ENCODE results near the gene DELE1.

Gene DELE1

DNA sequence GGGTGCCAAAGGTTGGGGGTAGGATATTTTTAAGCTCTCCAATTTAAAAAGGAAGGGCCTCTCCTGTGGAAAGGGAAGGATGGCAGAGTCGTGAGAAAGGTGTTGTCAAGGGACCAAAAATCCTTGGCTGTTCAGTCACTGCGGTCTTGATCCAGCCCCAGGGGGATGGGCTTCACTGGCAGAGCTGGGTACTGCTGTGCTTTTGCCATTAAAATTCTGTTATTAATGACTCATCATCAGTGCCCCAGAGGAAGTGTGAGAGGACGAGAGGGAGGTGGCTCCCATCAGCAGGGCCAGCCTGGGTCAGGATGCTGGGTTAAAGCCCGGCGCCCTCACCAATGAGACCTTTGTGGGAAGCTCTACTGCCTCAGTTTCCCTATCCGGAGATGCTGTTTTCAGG is 17.6 kb downstream of the DELE1 start:
- CTCF ChIA-PET, result interaction anchor here (0.8 to 3.5 kb wide), 2 partner anchors 19 to 24 kb away, joined by 3 to 21 read pairs; no protein-coding TSS in a partner anchor
- H3K27ac ChIP-seq, result peak overlapping the region; percentile 51
- POLR2A ChIA-PET (ENCODE audit: low non-redundant PET), result interaction anchor here (0.6 kb wide), 1 partner anchor 52 kb away, joined by 3 read pairs; no protein-coding TSS in a partner anchor
- TF ChIP-seq, protein P1, sequence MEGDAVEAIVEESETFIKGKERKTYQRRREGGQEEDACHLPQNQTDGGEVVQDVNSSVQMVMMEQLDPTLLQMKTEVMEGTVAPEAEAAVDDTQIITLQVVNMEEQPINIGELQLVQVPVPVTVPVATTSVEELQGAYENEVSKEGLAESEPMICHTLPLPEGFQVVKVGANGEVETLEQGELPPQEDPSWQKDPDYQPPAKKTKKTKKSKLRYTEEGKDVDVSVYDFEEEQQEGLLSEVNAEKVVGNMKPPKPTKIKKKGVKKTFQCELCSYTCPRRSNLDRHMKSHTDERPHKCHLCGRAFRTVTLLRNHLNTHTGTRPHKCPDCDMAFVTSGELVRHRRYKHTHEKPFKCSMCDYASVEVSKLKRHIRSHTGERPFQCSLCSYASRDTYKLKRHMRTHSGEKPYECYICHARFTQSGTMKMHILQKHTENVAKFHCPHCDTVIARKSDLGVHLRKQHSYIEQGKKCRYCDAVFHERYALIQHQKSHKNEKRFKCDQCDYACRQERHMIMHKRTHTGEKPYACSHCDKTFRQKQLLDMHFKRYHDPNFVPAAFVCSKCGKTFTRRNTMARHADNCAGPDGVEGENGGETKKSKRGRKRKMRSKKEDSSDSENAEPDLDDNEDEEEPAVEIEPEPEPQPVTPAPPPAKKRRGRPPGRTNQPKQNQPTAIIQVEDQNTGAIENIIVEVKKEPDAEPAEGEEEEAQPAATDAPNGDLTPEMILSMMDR (conservative IDR thresholded peaks at IDR 0.05; ENCODE audit: low read depth), result no peak
- DNase-seq (ENCODE audit: low spot score), result peak; percentile 62

DNA sequence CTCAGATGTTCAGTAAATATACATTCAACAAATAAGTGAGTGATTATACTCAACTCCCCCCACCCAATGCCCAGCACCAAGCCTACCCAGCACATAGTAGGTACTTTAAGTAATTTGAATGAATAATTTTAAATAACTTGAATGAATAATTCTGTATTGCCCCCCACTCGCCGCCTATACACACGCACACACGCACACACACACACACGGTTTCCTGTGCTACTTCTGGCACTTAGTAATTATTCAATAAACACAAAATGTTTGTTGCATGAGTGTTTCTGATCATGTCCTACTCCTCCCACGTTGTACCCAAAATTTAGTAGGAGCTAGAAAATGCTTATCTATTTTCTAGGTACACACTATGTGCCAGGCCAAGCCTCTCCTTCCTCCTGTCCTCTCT is 18.1 kb downstream of the DELE1 start:
- CTCF ChIA-PET, result interaction anchor here (0.7 to 3.5 kb wide), 3 partner anchors 19 to 52 kb away, joined by 3 to 21 read pairs (median 4); partner anchors contain the start of gene RNF14
- TF ChIP-seq, protein P1 (conservative IDR thresholded peaks at IDR 0.05; ENCODE audit: low read depth), result no peak
- H3K27ac ChIP-seq, result no peak overlapping the region
- POLR2A ChIA-PET (ENCODE audit: low non-redundant PET), result interaction anchor here (0.6 kb wide), 1 partner anchor 52 kb away, joined by 3 read pairs; no protein-coding TSS in a partner anchor
- no peak for DNase-seq (ENCODE audit: low spot score)

DNA sequence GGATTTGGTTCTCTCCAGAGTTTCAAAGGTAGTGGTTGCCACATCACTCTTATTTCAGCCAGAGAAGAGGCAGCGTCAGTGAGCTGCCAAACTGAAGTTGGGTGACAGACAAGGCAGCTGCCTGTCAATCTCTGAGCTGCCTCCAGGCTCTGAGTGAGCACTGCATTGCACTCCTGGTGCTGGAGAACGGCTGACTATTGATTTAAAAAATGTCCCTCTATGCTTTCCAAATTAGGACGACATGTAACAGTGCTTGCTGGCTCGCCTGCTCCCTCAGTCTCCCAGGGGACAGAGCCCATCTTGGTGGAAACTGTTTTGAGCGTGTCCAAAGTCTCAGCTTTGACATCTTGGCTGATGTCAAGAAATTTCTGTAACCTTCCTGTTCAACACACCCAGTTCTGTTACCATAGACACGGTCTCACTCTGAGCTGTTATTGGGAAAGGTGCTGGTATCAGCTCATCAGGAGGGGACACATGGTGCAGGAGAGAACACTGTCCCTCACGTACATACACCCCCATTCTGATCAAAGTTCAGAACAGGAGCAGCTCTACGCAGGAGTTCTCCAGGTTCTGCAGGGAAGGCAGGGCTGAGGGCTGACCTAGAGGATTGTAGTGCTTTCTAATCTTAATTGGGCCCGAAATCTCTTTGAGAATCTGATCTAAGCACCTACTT is 18.6 kb downstream of the DELE1 start:
- CTCF ChIA-PET, result interaction anchor here (0.7 to 3.5 kb wide), 4 partner anchors 18 to 250 kb away, joined by 3 to 21 read pairs (median 4); partner anchors contain the start of gene RNF14
- TF ChIP-seq, protein P1 (conservative IDR thresholded peaks at IDR 0.05; ENCODE audit: low read depth), result no peak
- DNase-seq (ENCODE audit: low spot score), result no peak
- no peak overlapping the region for H3K27ac ChIP-seq
- POLR2A ChIA-PET (ENCODE audit: low non-redundant PET), result no interaction called here

DNA sequence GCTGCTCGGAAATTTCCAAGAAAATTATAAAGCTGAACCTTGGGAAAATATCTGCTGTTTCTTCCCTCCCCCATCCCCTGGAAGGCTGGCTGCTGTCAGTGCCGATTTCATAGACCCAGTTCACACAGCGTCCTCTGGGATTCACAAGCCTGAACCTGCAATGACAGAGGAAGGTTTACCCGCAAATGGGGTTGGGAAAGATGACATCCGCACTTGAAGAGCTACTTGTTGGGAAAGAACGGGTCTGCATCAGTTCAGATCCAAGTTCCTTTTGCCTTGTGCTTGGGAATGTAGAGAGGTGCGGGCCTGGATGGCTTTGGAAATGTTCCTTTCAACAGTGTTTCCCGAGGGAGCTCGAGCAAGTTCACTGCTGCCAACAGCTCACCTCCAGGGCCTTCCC is 20.4 kb downstream of the DELE1 start:
- TF ChIP-seq, protein P1 (conservative IDR thresholded peaks at IDR 0.05; ENCODE audit: low read depth), result no peak
- H3K27ac ChIP-seq, result no peak overlapping the region
- ChIA-PET CTCF (interaction anchor here (0.7 to 2.3 kb wide), 4 partner anchors 17 to 132 kb away, joined by 3 to 10 read pairs (median 4); no protein-coding TSS in a partner anchor), POLR2A (ENCODE audit: low non-redundant PET) (no interaction called here)
- DNase-seq (ENCODE audit: low spot score), result peak; percentile 36

DNA sequence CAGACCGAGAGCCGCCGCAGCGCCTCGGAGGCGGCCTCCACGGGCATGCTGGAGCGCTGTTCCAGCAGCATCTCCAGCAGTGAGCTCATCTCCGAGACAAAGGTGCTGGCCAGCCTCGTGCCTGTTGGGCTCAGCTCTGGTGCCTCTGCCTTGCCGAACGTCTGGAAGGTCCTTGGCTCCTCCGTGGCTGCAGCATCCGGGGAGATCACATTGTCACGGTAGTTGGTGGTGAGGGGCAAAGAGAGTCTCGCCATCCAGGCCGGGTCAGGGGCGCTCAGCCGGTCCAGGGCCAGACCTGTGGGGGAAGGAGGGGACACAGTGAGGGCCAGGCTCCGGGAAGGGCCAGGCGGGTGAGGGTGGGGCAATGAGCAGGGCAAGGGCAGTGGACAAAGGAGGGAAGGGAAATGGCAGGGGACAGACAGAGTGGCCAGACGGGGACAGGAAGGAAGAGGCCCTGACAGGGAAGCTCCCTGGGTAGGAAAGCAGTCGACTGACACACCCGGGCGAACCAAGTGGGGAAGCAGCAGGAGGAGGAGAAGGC is 21.9 kb downstream of the DELE1 start:
- TF ChIP-seq, protein P1 (conservative IDR thresholded peaks at IDR 0.05; ENCODE audit: low read depth), result no peak
- no peak for DNase-seq (ENCODE audit: low spot score)
- no peak overlapping the region for H3K27ac ChIP-seq
- POLR2A ChIA-PET (ENCODE audit: low non-redundant PET), result no interaction called here
- CTCF ChIA-PET, result interaction anchor here (0.6 to 2.3 kb wide), 5 partner anchors 15 to 281 kb away, joined by 3 to 10 read pairs (median 4); no protein-coding TSS in a partner anchor

DNA sequence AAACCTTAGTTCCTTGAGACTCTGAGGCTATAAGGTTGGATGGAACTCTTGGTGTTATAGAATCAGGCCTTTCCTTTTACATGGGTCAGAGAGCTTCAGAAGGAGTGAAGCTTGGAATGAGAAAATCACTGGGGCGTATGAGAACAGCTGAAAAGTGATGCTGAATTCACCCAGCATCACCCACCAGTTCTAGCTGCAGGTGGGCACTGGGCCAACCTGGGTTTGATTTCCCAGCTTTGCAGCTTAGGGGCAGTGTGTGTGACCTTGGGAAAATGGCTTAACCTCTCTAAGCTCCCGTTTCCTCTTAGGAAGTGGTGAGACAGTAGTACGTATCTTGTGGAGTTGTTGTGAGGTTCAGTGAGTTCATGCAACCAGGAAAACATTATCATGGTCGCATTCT is 23.6 kb downstream of the DELE1 start:
- no peak for DNase-seq (ENCODE audit: low spot score)
- POLR2A ChIA-PET (ENCODE audit: low non-redundant PET), result no interaction called here
- TF ChIP-seq, protein P1 (conservative IDR thresholded peaks at IDR 0.05; ENCODE audit: low read depth), result no peak
- CTCF ChIA-PET, result interaction anchor here (0.6 to 1.8 kb wide), 4 partner anchors 14 to 323 kb away, joined by 4 to 8 read pairs (median 6); partner anchors contain the start of gene RNF14
- no peak overlapping the region for H3K27ac ChIP-seq

Measured in RWPE1 (cell line).